IMR-90 (cell line): ENCODE data around the gene AJUBA. TPM values are rescaled to one million over a fixed set of nuclear protein-coding genes. Genes with fewer than 3 reads are reported as not detected.

ENCODE experiments used
- ATAC-seq: fragments of 200-7000 bp; cut with Tn5 transposase; 2 replicates; pipeline ENCODE4 v1.9.1; 2020; ENCODE audit warnings: low read depth, mild to moderate bottlenecking, moderate library complexity
- BruUV-seq: library from RNA; stranded (reverse); fragments of 400-500 nt; replicated peaks from 2 replicates; lab custom pipeline; 2021; lab: Mats Ljungman, UMichigan
- CTCF ChIA-PET: fragments of 300-600 bp; formaldehyde crosslinking; extraction: SDS; loops from one replicate; lab custom pipeline; 2021; ENCODE audit warnings: antibody characterized with exemption; lab: Yijun Ruan, JAX
- POLR2A ChIA-PET: fragments of 300-600 bp; sonication (Branson Sonifier 250); formaldehyde crosslinking; loops from one replicate; lab custom pipeline; 2022; ENCODE audit warnings: antibody characterized with exemption; ENCODE audit not compliant: unreplicated experiment; lab: Charles Lee
- DNase-seq: peaks from one replicate; pipeline ENCODE4 v3.0.0; 2013
- H2AFZ ChIP-seq: replicated peaks from 2 replicates; pipeline ENCODE3; 2013; ENCODE audit warnings: low read length, mild to moderate bottlenecking; ENCODE audit not compliant: poor library complexity
- H2AK5ac ChIP-seq: 2 replicates; pipeline ENCODE4 v1.6.1; 2013; ENCODE audit warnings: low read depth, low read length, inconsistent platforms
- H2AK9ac ChIP-seq: replicated peaks from 2 replicates; pipeline ENCODE3; 2013; ENCODE audit warnings: mild to moderate bottlenecking, low read depth, low read length, moderate library complexity; ENCODE audit not compliant: poor library complexity
- H2BK120ac ChIP-seq: 2 replicates; pipeline ENCODE4 v1.6.1; 2013; ENCODE audit warnings: low read depth, low read length, inconsistent platforms
- H2BK15ac ChIP-seq: 3 replicates; pipeline ENCODE4 v1.6.1; 2013; ENCODE audit warnings: low read depth, low read length, inconsistent platforms
- H2BK20ac ChIP-seq: 2 replicates; pipeline ENCODE4 v1.6.1; 2013; ENCODE audit warnings: low read depth, mild to moderate bottlenecking, inconsistent platforms, low read length, moderate library complexity
- H2BK5ac ChIP-seq: 2 replicates; pipeline ENCODE4 v1.6.1; 2013; ENCODE audit warnings: mild to moderate bottlenecking, low read depth, low read length, inconsistent platforms; ENCODE audit not compliant: poor library complexity, severe bottlenecking
- H3K14ac ChIP-seq: replicated peaks from 2 replicates; pipeline ENCODE4 v1.6.1; 2013; ENCODE audit warnings: low read depth, low read length, inconsistent platforms
- H3K18ac ChIP-seq: 2 replicates; pipeline ENCODE4 v1.6.1; 2013; ENCODE audit warnings: low read depth, low read length, control low read depth
- H3K23ac ChIP-seq: 2 replicates; pipeline ENCODE4 v1.6.1; 2013; ENCODE audit warnings: low read depth, low read length, inconsistent platforms
- H3K27ac ChIP-seq: 2 replicates; pipeline ENCODE4 v1.5.1; 2013; ENCODE audit warnings: mild to moderate bottlenecking, control low read depth, low read length; ENCODE audit not compliant: insufficient read depth
- H3K27me3 ChIP-seq: 2 replicates; pipeline ENCODE4 v1.6.1; 2013; ENCODE audit warnings: low read length; ENCODE audit not compliant: control insufficient read depth, insufficient read depth
- H3K36me3 ChIP-seq: 2 replicates; pipeline ENCODE4 v1.6.1; 2013; ENCODE audit warnings: low read length, mixed read lengths; ENCODE audit not compliant: control insufficient read depth, insufficient read depth
- H3K4ac ChIP-seq: 2 replicates; pipeline ENCODE4 v1.6.1; 2013; ENCODE audit warnings: low read depth, low read length, inconsistent platforms
- H3K4me1 ChIP-seq: 2 replicates; pipeline ENCODE4 v1.6.1; 2013; ENCODE audit warnings: low read length, mixed read lengths; ENCODE audit not compliant: control insufficient read depth, insufficient read depth
- H3K4me2 ChIP-seq: 2 replicates; pipeline ENCODE4 v1.6.1; 2013; ENCODE audit warnings: low read depth, mild to moderate bottlenecking, control low read depth, low read length, moderate library complexity
- H3K4me3 ChIP-seq: 2 replicates; pipeline ENCODE4 v1.5.1; 2013; ENCODE audit warnings: low read depth, mild to moderate bottlenecking, control low read depth, low read length, moderate library complexity; ENCODE audit not compliant: insufficient read depth
- H3K56ac ChIP-seq: 2 replicates; pipeline ENCODE4 v1.6.1; 2013; ENCODE audit warnings: low read length, inconsistent platforms; ENCODE audit not compliant: insufficient read depth; ENCODE audit errors: extremely low read depth
- H3K79me1 ChIP-seq, 2 experiments: 2 replicates each; pipeline ENCODE4 v1.6.1; 2013; ENCODE audit warnings: low read length in 2 of 2, inconsistent platforms in 1 of 2, low read depth in 1 of 2
- H3K9ac ChIP-seq: 2 replicates; pipeline ENCODE4 v1.6.1; 2013; ENCODE audit warnings: low read depth, low read length, control low read depth
- H3K9me1 ChIP-seq: 2 replicates; pipeline ENCODE4 v1.6.1; 2013; ENCODE audit warnings: low read length, inconsistent platforms; ENCODE audit not compliant: insufficient read depth
- H3K9me3 ChIP-seq: 2 replicates; pipeline ENCODE4 v1.6.1; 2013; ENCODE audit warnings: low read length; ENCODE audit not compliant: control insufficient read depth, insufficient read depth
- H4K20me1 ChIP-seq: 2 replicates; pipeline ENCODE4 v1.6.1; 2013; ENCODE audit warnings: low read length, inconsistent platforms; ENCODE audit not compliant: insufficient read depth
- H4K5ac ChIP-seq: 2 replicates; pipeline ENCODE4 v1.6.1; 2013; ENCODE audit warnings: mild to moderate bottlenecking, low read depth, low read length, control low read depth
- H4K8ac ChIP-seq, 2 experiments: 2 replicates each; pipeline ENCODE4 v1.6.1; 2013; ENCODE audit warnings: low read depth in 2 of 2, low read length in 2 of 2, control low read depth in 1 of 2, inconsistent platforms in 1 of 2
- H4K91ac ChIP-seq: 2 replicates; pipeline ENCODE4 v1.6.1; 2013; ENCODE audit warnings: low read depth, low read length, inconsistent platforms; ENCODE audit not compliant: insufficient read depth
- BHLHE40 ChIP-seq: fragments of 150-350 bp; IDR thresholded peaks from 2 replicates; pipeline ENCODE4 v1.6.1; 2016; ENCODE audit warnings: mild to moderate bottlenecking, low read depth, low read length
- MAFK ChIP-seq: IDR thresholded peaks from 2 replicates; pipeline ENCODE4 v1.6.1; 2012; ENCODE audit warnings: low read depth, low read length, improper control_type of control experiment
- NFE2L2 ChIP-seq: fragments of 150-350 bp; IDR thresholded peaks from 2 replicates; pipeline ENCODE4 v1.6.1; 2016; ENCODE audit warnings: low read depth, mild to moderate bottlenecking, low read length
- RAD21 ChIP-seq: IDR thresholded peaks from 2 replicates; pipeline ENCODE4 v1.6.1; 2012; ENCODE audit warnings: low read length, improper control_type of control experiment
- WGBS, 2 experiments: methylation state at CpG; one replicate each; pipeline versions ENCODE4 v1.1.5 to v1.1.7; 2013; ENCODE audit warnings: missing lambda C conversion rate in 2 of 2; ENCODE audit not compliant: insufficient read length in 1 of 2; ENCODE audit errors: extremely low coverage in 2 of 2; 5-methylcytosine and 5-hydroxymethylcytosine counted together
- dilution Hi-C: fragments of 300-500 bp; cut with HindIII; formaldehyde crosslinking; loops from one replicate; pipeline ENCODE4 v1.14.3; 2018; ENCODE audit warnings: low sequenced_read_pairs; ENCODE audit not compliant: unreplicated experiment
- in situ Hi-C: fragments of 300-500 bp; cut with MboI; formaldehyde crosslinking; loops from 3 replicates; pipeline ENCODE4 v1.14.3; 2019; ENCODE audit warnings: low sequenced_read_pairs, inconsistent platforms, mixed read lengths
- intact Hi-C: fragments of 100-400 bp; cut with micrococcal nuclease; formaldehyde crosslinking; loops from 2 replicates; pipeline ENCODE4 v1.10.0; 2022
- polyA plus RNA-seq, 3 experiments: library from polyadenylated mRNA; depleted of rRNA; stranded (reverse); fragments of >200 nt; gene quantifications; 2 replicates each; pipeline ENCODE4 v1.2.3, GENCODE V29; 2012; ENCODE audit warnings: low replicate concordance in 1 of 3
- total RNA-seq: library from RNA; depleted of rRNA; stranded (reverse); fragments of >200 nt; gene quantifications from 2 replicates; pipeline ENCODE4 v1.2.3, GENCODE V29; 2012

Gene AJUBA
- total and polyA plus RNA-seq, 2 of the 4 experiments (the other 2 are of a cell fraction), result 46.4 to 67.6 TPM

- dilution Hi-C loops, result no loop called here
- WGBS, 2 experiments, result 100% methylated on average over 1 of the region's 9 CpGs; no CpG with 5 or more reads in 1 of the 2 experiments
- BruUV-seq, result no TSS peak
Measured at GRCh38 chr14:22974530-22975313, 7.6 kb downstream of the AJUBA start.

More at GRCh38 chr14:22974530-22975313, 7.6 kb downstream of the AJUBA start:
- ChIA-PET POLR2A (interaction anchor here (0.6 kb wide), 1 partner anchor 47 kb away, joined by 5 read pairs; no protein-coding TSS in a partner anchor), CTCF (no interaction called here)
- Histone ChIP-seq H3K18ac (no peak overlapping the region), H3K9ac (0 out of 2 replicates have a peak overlapping the region, but pooled peaks have one; percentile 15), H3K27ac (peak overlapping the region; percentile 21; the same call in 1 of the 2 replicates), H2BK15ac (no peak overlapping the region), H3K79me1 (peaks cover 44 to 74% of the 10 kb centered on the region in 2 experiments), H3K4me1 (peaks cover 38% of the 10 kb centered on the region), H3K36me3 (peaks cover 51% of the 10 kb centered on the region), H2BK20ac (no peak overlapping the region), H3K9me3 (no peaks in the 10 kb centered on the region), H2AFZ (no peak overlapping the region), H4K8ac (peak overlapping the region in 1 of 2 experiments; percentile 8; a peak in 2 of 4 replicates), H4K5ac (no peak overlapping the region), H3K4me2 (no peak overlapping the region), H3K56ac (no peak overlapping the region), H3K4ac (peak overlapping the region; percentile 20; the same call in 1 of the 2 replicates), H3K14ac (no peak overlapping the region), H3K9me1 (peaks cover 5% of the 10 kb centered on the region; the same call in 1 of the 2 replicates), H2BK5ac (peak overlapping the region; percentile 31), H2AK5ac (peak overlapping the region; percentile 40; the same call in 1 of the 2 replicates), H3K4me3 (no peak overlapping the region), H4K20me1 (peaks cover 43% of the 10 kb centered on the region), H2AK9ac (peak overlapping the region; percentile 9), H3K27me3 (no peaks in the 10 kb centered on the region), H3K23ac (peak overlapping the region; percentile 64), H2BK120ac (no peak overlapping the region), H4K91ac (no peak overlapping the region)
- in situ Hi-C loops, result no loop called here
- TF ChIP-seq RAD21 (no peak), NFE2L2 (no peak), BHLHE40 (no peak), MAFK (no peak)
- intact Hi-C loops, result no loop called here
- ATAC-seq (no peak), DNase-seq (no peak)
